Neural crest cell (in vitro differentiated cells): ENCODE measurements around the gene ESPL1. TPM values are rescaled to one million over a fixed set of nuclear protein-coding genes. Genes with fewer than 3 reads are reported as not detected.

ENCODE experiments used
- DNase-seq: peaks from one replicate; pipeline ENCODE4 v3.0.0; 2021; ENCODE audit warnings: low read depth, mixed read lengths, low spot score
- H3K27ac Mint-ChIP-seq: one replicate; pipeline ENCODE4 v1.8.0; 2021; ENCODE audit warnings: mild to moderate bottlenecking, mixed read lengths; ENCODE audit not compliant: unreplicated experiment
- H3K27me3 Mint-ChIP-seq: 2 replicates; pipeline ENCODE4 v1.8.0; 2021; ENCODE audit warnings: low read depth, mild to moderate bottlenecking, mixed read lengths
- H3K36me3 Mint-ChIP-seq: 2 replicates; pipeline ENCODE4 v1.8.0; 2021; ENCODE audit warnings: low read depth, mild to moderate bottlenecking, mixed read lengths
- H3K4me1 Mint-ChIP-seq: 2 replicates; pipeline ENCODE4 v1.8.0; 2021; ENCODE audit warnings: mixed read lengths
- H3K4me3 Mint-ChIP-seq: one replicate; pipeline ENCODE4 v1.8.0; 2021; ENCODE audit warnings: mild to moderate bottlenecking, mixed read lengths
- H3K9me3 Mint-ChIP-seq: 2 replicates; pipeline ENCODE4 v1.8.0; 2021; ENCODE audit warnings: mixed read lengths
- total RNA-seq: library from RNA; stranded (reverse); gene quantifications from 2 replicates; pipeline ENCODE4 v1.2.1, GENCODE V29; 2021
- TF ChIP-seq, protein P1 (sequence below): fragments of 200-600 bp; sonication (generic); conservative IDR thresholded peaks from 2 replicates; pipeline ENCODE4 v1.5.0; 2021; ENCODE audit warnings: antibody characterized with exemption, mild to moderate bottlenecking

ESPL1 gene
- total RNA-seq, 1 donor from 2014 or later = 65.8 TPM

GRCh38 chr12:53221203-53222080 is 46.7 kb upstream of the ESPL1 start:
- TF ChIP-seq, protein P1, sequence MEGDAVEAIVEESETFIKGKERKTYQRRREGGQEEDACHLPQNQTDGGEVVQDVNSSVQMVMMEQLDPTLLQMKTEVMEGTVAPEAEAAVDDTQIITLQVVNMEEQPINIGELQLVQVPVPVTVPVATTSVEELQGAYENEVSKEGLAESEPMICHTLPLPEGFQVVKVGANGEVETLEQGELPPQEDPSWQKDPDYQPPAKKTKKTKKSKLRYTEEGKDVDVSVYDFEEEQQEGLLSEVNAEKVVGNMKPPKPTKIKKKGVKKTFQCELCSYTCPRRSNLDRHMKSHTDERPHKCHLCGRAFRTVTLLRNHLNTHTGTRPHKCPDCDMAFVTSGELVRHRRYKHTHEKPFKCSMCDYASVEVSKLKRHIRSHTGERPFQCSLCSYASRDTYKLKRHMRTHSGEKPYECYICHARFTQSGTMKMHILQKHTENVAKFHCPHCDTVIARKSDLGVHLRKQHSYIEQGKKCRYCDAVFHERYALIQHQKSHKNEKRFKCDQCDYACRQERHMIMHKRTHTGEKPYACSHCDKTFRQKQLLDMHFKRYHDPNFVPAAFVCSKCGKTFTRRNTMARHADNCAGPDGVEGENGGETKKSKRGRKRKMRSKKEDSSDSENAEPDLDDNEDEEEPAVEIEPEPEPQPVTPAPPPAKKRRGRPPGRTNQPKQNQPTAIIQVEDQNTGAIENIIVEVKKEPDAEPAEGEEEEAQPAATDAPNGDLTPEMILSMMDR = peak; percentile 45
- peak overlapping the region; percentile 88 for H3K4me3 Mint-ChIP-seq
- H3K27ac Mint-ChIP-seq = no peak overlapping the region
- peaks cover 74% of the 10 kb centered on the region for H3K4me1 Mint-ChIP-seq
- DNase-seq = peak; percentile 53
- H3K9me3 Mint-ChIP-seq = no peaks in the 10 kb centered on the region
- no peaks in the 10 kb centered on the region for H3K36me3 Mint-ChIP-seq
- H3K27me3 Mint-ChIP-seq = peaks cover 68% of the 10 kb centered on the region

DNA sequence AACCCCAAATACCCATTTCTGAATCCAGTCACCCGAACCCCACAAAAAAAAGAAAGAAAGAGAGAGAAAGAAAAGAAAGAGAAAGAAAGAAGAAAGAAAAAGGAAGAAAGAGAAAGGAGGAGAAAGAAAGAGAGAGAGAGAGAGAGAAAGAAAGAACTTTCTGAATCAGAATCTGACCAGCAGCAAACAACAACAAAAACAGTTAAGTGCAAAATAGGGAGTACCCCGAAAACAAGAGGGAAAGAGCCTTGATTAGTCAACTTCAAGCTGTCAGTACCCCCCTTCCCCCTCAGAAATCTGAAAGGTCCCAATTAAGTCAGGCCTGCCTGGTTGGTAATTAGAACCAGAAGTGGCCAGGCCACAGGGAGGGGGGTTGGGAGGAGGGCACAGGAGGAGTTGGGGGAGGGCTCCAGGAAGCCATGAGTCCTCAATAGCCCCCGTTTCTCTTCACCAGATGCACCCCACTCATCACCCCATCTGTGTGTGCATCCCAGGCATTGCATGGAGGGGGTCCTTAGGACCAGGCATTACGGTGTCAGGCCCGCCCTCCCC is 45.9 kb upstream of the ESPL1 start:
- no peak for DNase-seq
- peaks cover 73% of the 10 kb centered on the region for H3K4me1 Mint-ChIP-seq
- H3K27ac Mint-ChIP-seq = peak overlapping the region; percentile 72
- no peaks in the 10 kb centered on the region for H3K9me3 Mint-ChIP-seq
- H3K4me3 Mint-ChIP-seq = peak overlapping the region; percentile 78
- TF ChIP-seq, protein P1 = no peak
- no peaks in the 10 kb centered on the region for H3K36me3 Mint-ChIP-seq
- H3K27me3 Mint-ChIP-seq = peaks cover 63% of the 10 kb centered on the region

GRCh38 chr12:53222806-53223261 is 45.3 kb upstream of the ESPL1 start:
- no peak for DNase-seq
- Mint-ChIP-seq H3K27ac (no peak overlapping the region), H3K36me3 (no peaks in the 10 kb centered on the region), H3K4me1 (peaks cover 68% of the 10 kb centered on the region), H3K4me3 (peak overlapping the region; percentile 78), H3K27me3 (peaks cover 57% of the 10 kb centered on the region), H3K9me3 (no peaks in the 10 kb centered on the region)
- TF ChIP-seq, protein P1 = no peak

- H3K4me1 Mint-ChIP-seq = peaks cover 66% of the 10 kb centered on the region
- peak overlapping the region; percentile 68 for H3K27ac Mint-ChIP-seq
- no peaks in the 10 kb centered on the region for H3K36me3 Mint-ChIP-seq
- peak overlapping the region; percentile 78 for H3K4me3 Mint-ChIP-seq
- TF ChIP-seq, protein P1 = no peak
- peaks cover 54% of the 10 kb centered on the region for H3K27me3 Mint-ChIP-seq
- DNase-seq = no peak
- no peaks in the 10 kb centered on the region for H3K9me3 Mint-ChIP-seq
These were observed 44.6 kb upstream of the ESPL1 start for GRCh38 chr12:53223389-53224060.

DNA sequence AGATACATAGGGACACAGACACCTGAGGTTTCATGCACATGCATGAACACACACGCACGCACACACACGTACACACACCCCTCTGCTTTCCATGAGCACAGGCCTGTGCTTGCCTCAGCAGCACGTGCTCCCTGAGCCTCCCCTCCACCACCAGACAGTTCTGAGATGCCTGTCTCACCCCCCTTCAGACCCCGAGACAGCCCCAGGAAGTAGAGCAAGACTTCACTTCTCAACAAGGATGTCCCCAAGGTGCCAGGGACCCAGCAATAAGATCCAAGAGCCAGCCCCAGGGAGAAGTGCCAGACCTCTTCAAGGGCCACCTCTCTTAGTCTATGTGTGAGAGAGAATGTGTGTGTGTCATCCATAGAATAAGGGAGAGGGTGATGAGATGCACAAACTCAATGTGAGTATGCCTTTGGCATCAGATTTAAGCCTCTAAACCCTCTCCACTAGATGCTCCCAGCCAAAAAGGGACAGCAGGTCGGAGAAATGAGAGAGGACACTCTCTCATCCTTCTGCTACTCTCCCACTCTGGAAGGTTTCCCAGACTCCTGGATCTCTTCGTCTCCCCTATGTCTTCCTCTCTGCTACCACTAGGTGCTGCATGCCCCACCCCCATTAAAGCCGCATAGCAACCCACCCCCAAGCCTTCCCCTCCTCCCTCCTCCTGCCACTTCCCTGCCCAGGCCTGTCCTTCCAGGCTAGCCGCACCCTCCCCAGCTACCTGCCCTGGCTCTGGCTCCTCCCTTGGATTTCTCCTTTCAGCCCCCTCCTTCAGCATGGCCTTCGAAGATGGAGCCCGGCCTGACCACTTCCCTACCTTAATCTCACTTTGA is 43.8 kb upstream of the ESPL1 start:
- Mint-ChIP-seq H3K4me1 (peaks cover 61% of the 10 kb centered on the region), H3K4me3 (peak overlapping the region; percentile 77), H3K27me3 (peaks cover 52% of the 10 kb centered on the region), H3K27ac (peak overlapping the region; percentile 68), H3K36me3 (no peaks in the 10 kb centered on the region), H3K9me3 (no peaks in the 10 kb centered on the region)
- TF ChIP-seq, protein P1 = peak; percentile 59
- DNase-seq = no peak
